Heart left ventricle (tissue), 16 donors: ENCODE results near the gene IWS1. TPM values are rescaled to one million over a fixed set of nuclear protein-coding genes. Genes with fewer than 3 reads are reported as not detected.

Experiments
- ATAC-seq, 4 donors: fragments of 200-7000 bp; cut with Tn5 transposase; one replicate each; pipeline ENCODE4 v1.9.1; 2020 to 2022; ENCODE audit warnings: moderate library complexity in 4 of 4, mild to moderate bottlenecking in 3 of 4, moderate number of reproducible peaks in 1 of 4
- DNase-seq, 5 donors: peaks; one replicate each; pipeline ENCODE4 v3.0.0-alpha.2; 2020
- H3K27ac ChIP-seq, 12 donors: fragments of 200-600 bp; sonication (generic) in 4 of 12; one replicate each; pipeline versions ENCODE4 v1.5.0 to v1.8.0; 2016 to 2022; ENCODE audit warnings: mild to moderate bottlenecking in 2 of 12
- H3K27me3 ChIP-seq, 9 donors: fragments of 200-600 bp; sonication (generic) in 2 of 9; one replicate each; pipeline versions ENCODE4 v1.5.1 to v1.8.0; 2016 to 2022; ENCODE audit warnings: mild to moderate bottlenecking in 3 of 9
- H3K36me3 ChIP-seq, 9 donors: fragments of 200-600 bp; sonication (generic) in 2 of 9; one replicate each; pipeline versions ENCODE4 v1.5.0 to v1.8.0; 2018 to 2022; ENCODE audit warnings: mild to moderate bottlenecking in 2 of 9
- H3K4me1 ChIP-seq, 12 donors: fragments of 200-600 bp; sonication (generic) in 4 of 12; one replicate each; pipeline versions ENCODE4 v1.5.0 to v1.8.0; 2016 to 2022; ENCODE audit warnings: mild to moderate bottlenecking in 3 of 12
- H3K4me3 ChIP-seq, 12 donors: fragments of 200-600 bp; sonication (generic) in 4 of 12; one replicate each; pipeline versions ENCODE4 v1.5.0 to v1.8.0; 2017 to 2022; ENCODE audit warnings: mild to moderate bottlenecking in 9 of 12, moderate library complexity in 4 of 12
- H3K9me3 ChIP-seq, 12 donors: fragments of 200-600 bp; sonication (generic) in 4 of 12; one replicate each; pipeline versions ENCODE4 v1.5.0 to v1.8.0; 2016 to 2022; ENCODE audit warnings: mild to moderate bottlenecking in 1 of 12
- CTCF ChIP-seq, 12 donors: fragments of 200-600 bp; sonication (generic) in 4 of 12; IDR thresholded peaks; one replicate each; pipeline versions ENCODE4 v1.5.0 to v1.8.0; 2018 to 2022; ENCODE audit warnings: antibody characterized with exemption in 12 of 12, mild to moderate bottlenecking in 5 of 12
- POLR2A ChIP-seq, 2 donors: fragments of 450-650 bp; IDR thresholded peaks; one replicate each; pipeline ENCODE4 v1.6.1; 2017; ENCODE audit warnings: antibody characterized with exemption in 2 of 2, mild to moderate bottlenecking in 2 of 2, moderate library complexity in 2 of 2
- WGBS, 4 donors: extraction: QIAGEN DNeasy Blood & Tissue Kit in 2 of 4; methylation state at CpG; one replicate each; pipeline versions ENCODE4 v1.1.5 to v1.1.7; 2013 to 2018; 5-methylcytosine and 5-hydroxymethylcytosine counted together
- intact Hi-C, 10 donors: fragments of 100-400 bp; cut with DNase I; formaldehyde crosslinking; loops; one replicate each; pipeline versions ENCODE4 v1.11.1 to v1.14.2; 2022
- polyA plus RNA-seq, 2 donors: library from polyadenylated mRNA; stranded (reverse); fragments of 200-250 nt; gene quantifications; one replicate each; pipeline ENCODE4 v1.2.3, GENCODE V29; 2013
- total RNA-seq, 9 donors: library from RNA; depleted of rRNA in 2 of 9; stranded (reverse); fragments of >200 nt in 2 of 9; fragmentation: NEBNext Ultra II Directional in 3 of 9; extraction: Animal tissue kit (Norgen Biotek cat#: 25700) in 3 of 9; gene quantifications; one replicate each; pipeline versions ENCODE4 v1.1.0 to v1.2.4, GENCODE V29; 2016 to 2023
- donor health status: ischemic (EF 13 %, LVEDD 7.1; RV severe dilation, severe dysfunction).
- donor health status: healthy with polysubstance abuse.
- donor health status: DM: no; HTN: yes; CAD: no.
- donor health status: DM: no; HTN: no; CAD: no.
- donor health status: ischemic (EF 25% LVEDD 6.9; RV normal size, moderate dysfunction).
- donor health status: ischemic (EF 25% LVEDD 5.7; RV mildly dilated, moderate dysfunction).
- donor health status: healthy.
- donor health status: DM: yes; HTN: yes; CAD: no.
- donor health status: ischemic (EF 35%, LVEDD 5.7; RV mildly dilated, moderate dysfunction).
- donor health status: nonischemic (EF 11% LVEDD 7.7; RV severe dilation, severe dysfunction).
- donor health status: DM: yes; HTN: yes; CAD: no.
- donor health status: PGD.
- donor health status: ischemic (EF 29% LVEDD 5.4; RV normal size, mild dysfunction).
- donor health status: nonischemic (EF 23%, LVEDD 6.1; RV moderate dilation, normal function).

The IWS1 gene
- total and polyA plus RNA-seq, 11 donors = 37.6 to 62.2 (median 46.5) TPM

GRCh38 chr2:127469974-127470373 is 56.3 kb downstream of the IWS1 start:
- intact Hi-C loops = loop anchor here in 2 of 10 donors (5.0 to 10.0 kb wide), 2 partner anchors 53 to 55 kb away; partner anchors contain the start of gene PROC (in 2 of the 2)
- no peaks in the 10 kb centered on the region for H3K4me1 ChIP-seq
- TF ChIP-seq POLR2A (IDR thresholded peaks at IDR 0.05) (no peak), CTCF (IDR thresholded peaks at IDR 0.05) (no peak)
- H3K9me3 ChIP-seq = no peaks in the 10 kb centered on the region
- H3K36me3 ChIP-seq = peaks cover 0 to 27% (median 14%) of the 10 kb centered on the region in 9 donors
- WGBS, 4 donors = 97 to 99% (median 98%) methylated on average over 2 of the region's 2 CpGs
- H3K4me3 ChIP-seq = no peak overlapping the region
- DNase-seq (no peak), ATAC-seq (no peak)
- H3K27me3 ChIP-seq = no peaks in the 10 kb centered on the region
- no peak overlapping the region for H3K27ac ChIP-seq

- Histone ChIP-seq H3K4me3 (no peak overlapping the region), H3K9me3 (no peaks in the 10 kb centered on the region), H3K27ac (no peak overlapping the region), H3K4me1 (no peaks in the 10 kb centered on the region), H3K27me3 (no peaks in the 10 kb centered on the region), H3K36me3 (peaks cover 0 to 27% (median 14%) of the 10 kb centered on the region in 9 donors)
- intact Hi-C loops = no loop called here
- no peak for TF ChIP-seq POLR2A (IDR thresholded peaks at IDR 0.05)
- TF ChIP-seq CTCF (IDR thresholded peaks at IDR 0.05) = no peak
- no peak for DNase-seq
- ATAC-seq = no peak
- 83 to 87% (median 85%) methylated on average over 8 of the region's 8 CpGs for WGBS, 4 donors
Observed at GRCh38 chr2:127469051-127469450, 57.2 kb downstream of the IWS1 start.

- H3K9me3 ChIP-seq = no peaks in the 10 kb centered on the region
- no peaks in the 10 kb centered on the region for H3K27me3 ChIP-seq
- intact Hi-C loops = no loop called here
- no peak for ATAC-seq
- DNase-seq = no peak
- TF ChIP-seq POLR2A (IDR thresholded peaks at IDR 0.05) (no peak), CTCF (IDR thresholded peaks at IDR 0.05) (no peak)
- H3K27ac ChIP-seq = no peak overlapping the region
- no peak overlapping the region for H3K4me3 ChIP-seq
- 72 to 78% (median 75%) methylated on average over 4 of the region's 4 CpGs for WGBS, 4 donors
- H3K36me3 ChIP-seq = peaks cover 0 to 27% (median 14%) of the 10 kb centered on the region in 9 donors
- H3K4me1 ChIP-seq = no peaks in the 10 kb centered on the region
Observed at GRCh38 chr2:127465258-127465657, 61.0 kb downstream of the IWS1 start.

- Histone ChIP-seq H3K36me3 (peaks cover 0 to 26% (median 14%) of the 10 kb centered on the region in 9 donors), H3K27ac (no peak overlapping the region), H3K27me3 (no peaks in the 10 kb centered on the region), H3K9me3 (no peaks in the 10 kb centered on the region), H3K4me1 (no peaks in the 10 kb centered on the region), H3K4me3 (no peak overlapping the region)
- ATAC-seq (no peak), DNase-seq (no peak)
- TF ChIP-seq POLR2A (IDR thresholded peaks at IDR 0.05) (no peak), CTCF (IDR thresholded peaks at IDR 0.05) (no peak)
- intact Hi-C loops = no loop called here
- 95 to 96% (median 95%) methylated on average over 7 of the region's 7 CpGs for WGBS, 4 donors
Observed at GRCh38 chr2:127464470-127465257, 61.6 kb downstream of the IWS1 start.
